AG09309 (cell line): Measurements from ENCODE around the gene STT3A.

Experiments used
- DNase-seq: peaks from one replicate; pipeline ENCODE4 v3.0.0-alpha.2; 2010; ENCODE audit warnings: low read depth
- H3K4me3 ChIP-seq: 2 replicates; pipeline ENCODE4 v1.5.1; 2011; ENCODE audit warnings: mild to moderate bottlenecking, low read depth, low read length, moderate library complexity; ENCODE audit not compliant: control insufficient read depth
- TF ChIP-seq, protein P1 (sequence below): IDR thresholded peaks from 2 replicates; pipeline ENCODE4 v1.5.1; 2011; ENCODE audit warnings: mild to moderate bottlenecking, low read depth, low read length, inconsistent platforms; ENCODE audit not compliant: insufficient read depth, control insufficient read depth; ENCODE audit errors: missing control alignments

The STT3A gene

DNA sequence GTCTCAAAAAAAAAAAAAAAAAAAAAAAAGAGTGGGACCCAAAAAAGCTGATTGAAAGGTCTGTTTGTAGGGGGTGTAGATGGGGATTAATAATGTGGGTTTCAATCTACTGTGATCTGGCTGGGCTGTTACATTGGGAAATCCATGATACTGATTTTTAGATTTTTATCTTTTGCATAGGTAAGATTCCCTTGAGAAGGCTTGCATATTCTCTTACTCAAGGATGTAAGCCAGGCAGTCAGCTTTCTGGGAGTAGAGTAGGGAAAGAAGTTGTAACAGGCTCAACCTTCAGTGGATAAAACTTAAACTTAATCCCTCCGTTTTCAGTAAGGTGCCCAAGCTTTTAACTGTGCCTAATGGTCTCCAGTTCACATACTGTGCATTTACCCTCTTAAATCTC, 30.4 kb downstream of the STT3A start:
- no peak overlapping the region for H3K4me3 ChIP-seq
- no peak for DNase-seq
- TF ChIP-seq, protein P1, sequence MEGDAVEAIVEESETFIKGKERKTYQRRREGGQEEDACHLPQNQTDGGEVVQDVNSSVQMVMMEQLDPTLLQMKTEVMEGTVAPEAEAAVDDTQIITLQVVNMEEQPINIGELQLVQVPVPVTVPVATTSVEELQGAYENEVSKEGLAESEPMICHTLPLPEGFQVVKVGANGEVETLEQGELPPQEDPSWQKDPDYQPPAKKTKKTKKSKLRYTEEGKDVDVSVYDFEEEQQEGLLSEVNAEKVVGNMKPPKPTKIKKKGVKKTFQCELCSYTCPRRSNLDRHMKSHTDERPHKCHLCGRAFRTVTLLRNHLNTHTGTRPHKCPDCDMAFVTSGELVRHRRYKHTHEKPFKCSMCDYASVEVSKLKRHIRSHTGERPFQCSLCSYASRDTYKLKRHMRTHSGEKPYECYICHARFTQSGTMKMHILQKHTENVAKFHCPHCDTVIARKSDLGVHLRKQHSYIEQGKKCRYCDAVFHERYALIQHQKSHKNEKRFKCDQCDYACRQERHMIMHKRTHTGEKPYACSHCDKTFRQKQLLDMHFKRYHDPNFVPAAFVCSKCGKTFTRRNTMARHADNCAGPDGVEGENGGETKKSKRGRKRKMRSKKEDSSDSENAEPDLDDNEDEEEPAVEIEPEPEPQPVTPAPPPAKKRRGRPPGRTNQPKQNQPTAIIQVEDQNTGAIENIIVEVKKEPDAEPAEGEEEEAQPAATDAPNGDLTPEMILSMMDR: no peak

DNA sequence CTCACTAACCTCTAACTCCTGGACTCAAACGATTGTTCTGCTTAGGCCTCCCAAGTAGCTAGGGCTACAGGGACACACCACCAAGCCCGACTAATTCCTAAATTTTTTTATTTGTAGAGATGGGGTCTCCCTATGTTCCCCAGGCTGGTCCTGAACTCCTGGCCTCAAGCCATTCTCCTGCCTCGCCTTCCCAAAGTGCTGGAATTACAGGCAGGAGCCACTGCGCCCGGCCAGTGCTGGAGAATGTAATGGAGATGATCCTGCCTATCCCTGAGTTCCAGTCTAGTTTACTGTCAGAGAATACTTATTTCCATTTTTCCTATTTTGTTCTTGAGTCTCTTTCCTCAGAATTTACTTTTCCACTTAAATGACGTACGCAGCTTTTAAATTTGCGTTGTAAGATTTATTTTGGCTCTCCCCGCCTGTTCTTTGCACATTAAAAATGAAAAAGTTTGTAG, 32.1 kb downstream of the STT3A start, which contains the start of gene CHEK1:
Gene CHEK1, plus strand, starts transcription at position 408 of the 458 bp plus-strand sequence. CDS start 1,606 bp downstream, outside the sequence.
- DNase-seq: no peak
- peak within 1 kb of the TSS; percentile 84 for H3K4me3 ChIP-seq
- TF ChIP-seq, protein P1: no peak

DNA sequence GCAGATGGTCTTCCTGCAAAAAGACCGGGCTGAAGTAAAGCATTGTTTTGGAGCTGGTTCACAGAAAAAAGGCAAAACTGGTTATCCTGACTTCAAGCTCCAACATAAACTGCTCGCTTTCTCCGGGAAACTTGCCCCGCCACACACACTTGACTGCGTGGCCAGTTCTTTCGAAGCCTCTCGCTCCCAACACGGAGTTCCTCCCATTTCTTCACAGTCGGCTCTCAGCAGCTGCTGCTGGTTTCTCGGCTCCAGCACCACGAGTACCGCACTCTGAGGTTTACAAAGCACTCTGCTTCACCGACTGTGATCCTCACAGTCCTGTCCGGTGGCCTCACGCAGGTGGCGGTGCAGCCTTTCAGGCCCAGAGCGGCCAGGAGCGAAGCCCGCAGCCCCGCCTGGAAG, 32.6 kb downstream of the STT3A start:
- peak overlapping the region; percentile 84 for H3K4me3 ChIP-seq
- TF ChIP-seq, protein P1: no peak
- DNase-seq: peak; percentile 11

DNA sequence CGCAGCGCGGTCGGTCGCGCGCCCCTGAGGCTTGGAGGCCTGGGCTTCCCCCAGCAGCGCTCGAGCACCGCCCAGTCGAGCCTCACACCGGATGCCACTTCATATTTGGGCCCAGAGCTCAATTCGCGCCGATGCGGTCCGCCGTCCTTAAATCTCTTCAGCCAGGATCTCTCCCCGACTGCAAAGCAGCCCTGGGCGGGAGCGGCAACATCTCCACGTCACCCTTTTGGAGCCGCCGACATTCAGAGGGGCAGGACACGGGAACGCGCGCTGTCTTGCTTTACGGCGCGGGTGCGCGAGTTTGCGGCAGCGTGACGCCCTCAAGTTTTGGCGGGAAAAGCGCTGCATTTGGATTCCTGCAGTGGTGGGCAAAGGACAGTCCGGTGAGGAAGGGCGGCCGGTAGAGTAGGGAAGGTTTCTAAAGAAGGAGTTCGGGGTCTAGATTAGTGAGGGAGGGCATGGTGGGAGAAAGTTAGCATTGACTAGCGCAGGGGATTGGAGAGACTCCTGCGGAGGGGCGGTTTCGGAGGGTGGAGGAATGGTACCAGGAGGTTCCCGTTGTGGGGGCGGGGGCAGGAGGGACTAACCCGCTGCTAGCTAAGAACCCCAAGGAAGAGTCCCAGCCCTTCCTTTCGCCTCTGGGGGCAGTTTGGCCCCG, 33.1 kb downstream of the STT3A start:
- TF ChIP-seq, protein P1: no peak
- DNase-seq: peak; percentile 32
- H3K4me3 ChIP-seq: peak overlapping the region; percentile 84

DNA sequence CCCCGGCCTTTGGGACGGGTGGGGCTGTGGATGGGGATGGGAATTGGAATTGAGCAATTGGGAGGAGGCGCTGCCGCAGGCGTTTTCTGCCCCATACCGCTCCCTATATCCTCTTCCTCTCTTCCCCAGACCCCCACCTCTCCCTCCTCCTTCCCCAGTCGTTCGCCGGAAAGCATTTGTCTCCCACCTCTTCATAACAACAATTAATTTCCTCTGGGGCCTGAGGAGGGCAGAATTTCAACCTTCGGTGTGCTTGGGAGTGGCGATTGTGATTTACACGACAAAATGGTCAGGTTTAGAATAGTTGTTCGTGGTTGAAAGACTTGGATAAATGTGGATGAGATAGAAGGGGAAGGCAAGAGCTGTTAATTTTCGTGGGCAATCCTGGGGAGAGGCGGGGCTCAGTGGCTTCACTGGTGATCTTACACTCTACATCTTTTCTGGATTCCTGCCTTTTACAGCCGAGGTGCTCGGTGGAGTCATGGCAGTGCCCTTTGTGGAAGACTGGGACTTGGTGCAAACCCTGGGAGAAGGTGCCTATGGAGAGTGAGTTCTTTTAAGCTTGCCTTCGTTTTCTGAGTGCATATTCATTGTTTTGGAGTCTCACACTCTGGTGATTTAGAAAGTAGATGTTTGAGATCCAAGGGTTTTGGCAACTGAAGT, 33.8 kb downstream of the STT3A start:
- TF ChIP-seq, protein P1: peak; percentile 47
- DNase-seq: peak; percentile 21
- H3K4me3 ChIP-seq: peak overlapping the region; percentile 84

DNA sequence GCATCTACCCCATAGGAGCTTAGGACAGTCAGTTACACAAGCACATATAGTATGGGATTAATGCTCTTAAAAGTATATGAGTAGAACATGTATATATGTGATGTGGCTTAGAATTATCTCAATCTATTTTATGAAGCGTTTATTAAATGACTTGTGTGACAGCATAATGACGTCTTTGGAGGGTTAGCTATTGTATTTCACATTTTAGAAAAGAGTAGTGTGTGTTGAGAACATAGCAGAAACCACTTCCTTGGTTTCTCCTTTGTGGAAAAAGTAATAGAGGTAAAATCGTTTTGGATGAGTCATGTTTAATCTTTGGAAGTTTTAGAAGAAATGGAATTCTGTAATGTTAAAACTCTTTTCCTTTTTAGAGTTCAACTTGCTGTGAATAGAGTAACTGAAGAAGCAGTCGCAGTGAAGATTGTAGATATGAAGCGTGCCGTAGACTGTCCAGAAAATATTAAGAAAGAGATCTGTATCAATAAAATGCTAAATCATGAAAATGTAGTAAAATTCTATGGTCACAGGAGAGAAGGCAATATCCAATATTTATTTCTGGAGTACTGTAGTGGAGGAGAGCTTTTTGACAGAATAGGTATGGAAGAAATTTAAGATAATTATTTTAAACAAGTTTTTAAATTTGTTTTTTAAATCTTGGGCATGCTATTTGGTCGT, 34.7 kb downstream of the STT3A start:
- H3K4me3 ChIP-seq: peak overlapping the region; percentile 84
- no peak for DNase-seq
- TF ChIP-seq, protein P1: no peak
